Measurements from ENCODE around the gene CFAP77. TPM values are rescaled to one million over a fixed set of nuclear protein-coding genes. Genes with fewer than 3 reads are reported as not detected.

The CFAP77 gene
- polyA plus RNA-seq, 3 donors: not detected

- WGBS, 3 donors: 47 to 61% (median 48%) methylated on average over 9 of the region's 9 CpGs
- H3K27ac ChIP-seq (ENCODE audit: low read depth, low read length): no peak overlapping the region
Observed at GRCh38 chr9:132504488-132504887, 94.5 kb downstream of the CFAP77 start.

GRCh38 chr9:132505991-132506655 is 96.1 kb downstream of the CFAP77 start:
- WGBS, 3 donors: 60 to 78% (median 72%) methylated on average over 17 of the region's 17 CpGs
- no peak overlapping the region for H3K27ac ChIP-seq (ENCODE audit: low read depth, low read length)

- WGBS, 3 donors: 39 to 51% (median 41%) methylated on average over 9 of the region's 9 CpGs
- H3K27ac ChIP-seq (ENCODE audit: low read depth, low read length): no peak overlapping the region
Observed at GRCh38 chr9:132506977-132507669, 97.1 kb downstream of the CFAP77 start.

DNA sequence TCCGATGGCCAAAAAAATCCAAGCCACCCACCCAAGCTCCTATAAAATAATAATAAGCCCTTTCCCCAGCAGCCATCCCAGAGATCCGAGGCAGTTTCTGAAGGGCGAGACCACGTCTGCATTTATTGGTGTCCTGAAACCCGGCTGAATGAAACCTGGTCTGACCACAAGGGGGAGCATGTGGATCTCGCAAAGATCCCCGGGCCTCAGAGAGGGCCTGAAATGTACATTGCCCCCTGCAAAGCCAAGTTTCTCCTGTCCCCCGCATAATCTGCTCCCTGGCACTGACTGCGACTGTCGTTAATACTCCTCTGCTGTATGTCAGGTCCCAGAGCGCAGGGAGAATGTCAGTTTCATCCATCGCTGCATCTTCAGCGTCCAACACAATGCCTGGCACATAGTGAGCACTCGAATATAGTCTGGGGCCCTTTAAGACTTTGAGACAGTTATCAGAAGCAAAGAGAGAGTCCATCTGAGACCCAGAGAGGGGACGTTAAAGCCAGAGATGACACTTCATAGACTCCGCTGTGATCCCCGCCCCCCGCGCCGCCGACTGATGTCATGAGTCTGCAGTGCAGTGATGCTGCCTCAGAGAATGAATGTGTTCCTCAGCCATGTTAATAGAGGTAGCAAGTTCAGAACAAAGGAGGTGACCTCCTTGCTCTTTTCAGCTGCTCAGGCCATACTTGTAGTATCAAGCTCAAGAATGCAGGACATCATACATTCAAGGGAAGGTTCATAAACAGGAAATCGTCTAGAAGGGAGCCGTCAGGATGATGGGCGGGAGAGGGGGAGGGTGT is 97.9 kb downstream of the CFAP77 start:
- WGBS, 3 donors: 41 to 46% (median 44%) methylated on average over 24 of the region's 24 CpGs
- no peak overlapping the region for H3K27ac ChIP-seq (ENCODE audit: low read depth, low read length)

DNA sequence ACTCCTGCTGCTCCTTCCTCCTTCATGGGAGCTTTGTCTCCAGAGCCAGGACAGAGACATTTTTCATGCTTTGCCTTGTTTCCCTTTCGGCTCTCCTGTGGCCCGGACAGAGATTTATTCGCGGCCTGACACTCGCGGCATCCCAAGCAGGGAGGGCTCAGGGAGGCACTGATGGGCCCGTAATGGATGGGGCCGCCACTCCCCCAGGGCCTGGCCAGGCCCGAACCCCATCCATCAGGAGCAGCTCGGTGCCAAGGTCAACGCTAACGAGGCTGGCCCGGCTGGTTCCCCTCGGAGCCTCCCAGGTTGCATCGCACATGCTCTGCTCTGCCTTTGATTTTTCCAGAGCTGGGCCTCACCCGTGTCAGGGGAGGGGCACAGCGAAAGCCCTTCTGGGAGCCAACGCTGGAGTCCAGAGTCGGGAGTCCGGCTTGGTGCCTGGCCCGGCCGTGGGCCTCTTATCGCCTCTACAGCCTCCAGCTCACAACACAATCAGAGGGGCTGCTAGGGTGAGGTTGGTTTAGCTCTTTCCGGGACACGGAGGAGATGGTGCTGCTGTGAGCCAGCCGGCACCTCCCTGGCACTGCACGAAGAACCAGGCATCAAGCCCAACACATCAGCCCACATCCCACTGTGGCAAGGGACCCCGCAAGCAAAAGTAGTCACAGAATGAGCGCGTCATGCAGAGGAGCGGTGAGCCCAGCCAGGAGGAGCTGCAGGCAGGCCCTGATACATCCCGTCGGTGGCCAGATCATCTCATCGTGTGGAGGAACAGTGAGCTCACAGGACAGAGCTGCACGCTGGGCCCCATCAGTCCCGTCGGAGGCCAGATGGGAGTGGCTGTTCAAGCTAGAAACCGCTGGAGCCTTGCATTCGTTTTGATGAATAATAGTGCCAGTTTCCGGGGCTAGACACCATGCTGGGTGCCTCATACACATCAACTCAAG is 100.2 kb downstream of the CFAP77 start:
- WGBS, 3 donors: 47 to 55% (median 51%) methylated on average over 40 of the region's 40 CpGs
- H3K27ac ChIP-seq (ENCODE audit: low read depth, low read length): no peak overlapping the region

GRCh38 chr9:132511191-132511999 is 101.4 kb downstream of the CFAP77 start:
- 84 to 88% (median 86%) methylated on average over 23 to 25 of the region's 25 CpGs for WGBS, 3 donors

GRCh38 chr9:132513416-132513815 is 103.4 kb downstream of the CFAP77 start:
- 71 to 87% (median 84%) methylated on average over 15 of the region's 15 CpGs for WGBS, 3 donors
- no peak overlapping the region for H3K27ac ChIP-seq (ENCODE audit: low read depth, low read length)

More at GRCh38 chr9:132511191-132511999, 101.4 kb downstream of the CFAP77 start:
- H3K27ac ChIP-seq (ENCODE audit: low read depth, low read length): no peak overlapping the region

GRCh38 chr9:132514011-132514744 is 104.2 kb downstream of the CFAP77 start:
- WGBS, 3 donors: 47 to 69% (median 60%) methylated on average over 21 to 22 of the region's 22 CpGs
- no peak overlapping the region for H3K27ac ChIP-seq (ENCODE audit: low read depth, low read length)

- H3K27ac ChIP-seq (ENCODE audit: low read depth, low read length): no peak overlapping the region
- 38 to 59% (median 47%) methylated on average over 8 of the region's 8 CpGs for WGBS, 3 donors
Observed at GRCh38 chr9:132514821-132515220, 104.8 kb downstream of the CFAP77 start.

GRCh38 chr9:132516301-132516700 is 106.3 kb downstream of the CFAP77 start:
- WGBS, 3 donors: 62 to 78% (median 74%) methylated on average over 6 of the region's 6 CpGs
- H3K27ac ChIP-seq (ENCODE audit: low read depth, low read length): no peak overlapping the region

DNA sequence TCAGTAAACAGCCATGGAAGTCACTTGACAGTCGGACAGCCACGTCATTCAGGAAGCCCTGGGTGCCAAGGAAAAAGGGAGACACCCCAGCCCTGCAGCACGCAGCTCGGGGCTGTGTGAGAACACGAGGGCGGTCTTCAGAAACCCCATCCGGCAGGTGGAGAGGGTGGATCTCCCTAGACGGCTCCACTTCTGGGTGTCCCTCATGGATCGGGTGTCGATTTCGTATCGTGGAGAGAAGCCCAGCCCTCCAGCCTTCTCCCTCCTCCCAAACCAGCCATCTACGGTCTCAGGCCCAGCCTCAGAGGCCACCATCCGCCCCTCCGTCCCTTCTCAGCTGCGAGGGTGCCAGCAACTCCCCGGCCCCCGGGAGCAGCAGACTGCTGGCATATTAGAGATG is 106.9 kb downstream of the CFAP77 start:
- WGBS, 3 donors: 52 to 63% (median 53%) methylated on average over 18 of the region's 18 CpGs
- H3K27ac ChIP-seq (ENCODE audit: low read depth, low read length): no peak overlapping the region

GRCh38 chr9:132517815-132518550 is 108.0 kb downstream of the CFAP77 start:
- no peak overlapping the region for H3K27ac ChIP-seq (ENCODE audit: low read depth, low read length)
- 73 to 80% (median 79%) methylated on average over 21 of the region's 21 CpGs for WGBS, 3 donors

- no peak overlapping the region for H3K27ac ChIP-seq (ENCODE audit: low read depth, low read length)
- WGBS, 3 donors: 75 to 87% (median 76%) methylated on average over 11 of the region's 11 CpGs
Observed at GRCh38 chr9:132518626-132519025, 108.6 kb downstream of the CFAP77 start.

GRCh38 chr9:132519033-132519432 is 109.0 kb downstream of the CFAP77 start:
- 52 to 83% (median 73%) methylated on average over 2 of the region's 2 CpGs for WGBS, 3 donors
- no peak overlapping the region for H3K27ac ChIP-seq (ENCODE audit: low read depth, low read length)

GRCh38 chr9:132520612-132521011 is 110.6 kb downstream of the CFAP77 start:
- 68 to 79% (median 78%) methylated on average over 5 of the region's 5 CpGs for WGBS, 3 donors
- H3K27ac ChIP-seq (ENCODE audit: low read depth, low read length): no peak overlapping the region

Measured in adipose tissue (tissue), 3 donors.